H54 (cell line): ENCODE measurements around the gene GTPBP3.
A peak's percentile ranks its signal among the peaks of the same experiment; 100 is the strongest.
"Not testable (repeated sequence)": the region's sequence is repeated elsewhere in the genome, so short reads cannot be mapped to it uniquely, and the experiment has no call there.

ENCODE experiments used
- DNase-seq: peaks from one replicate; pipeline ENCODE4 v3.0.0; 2011; ENCODE audit warnings: low spot score, mixed read lengths; ENCODE audit not compliant: insufficient read length
- FAIRE-seq: peaks from 3 replicates; lab custom pipeline; 2011; peaks lifted over from hg19 to GRCh38; lab: Jason Lieb, UNC
- POLR2A ChIP-seq: IDR thresholded peaks from 2 replicates; pipeline ENCODE4 v1.6.1; 2011; ENCODE audit warnings: low read depth, mild to moderate bottlenecking, low read length

Gene GTPBP3

DNA sequence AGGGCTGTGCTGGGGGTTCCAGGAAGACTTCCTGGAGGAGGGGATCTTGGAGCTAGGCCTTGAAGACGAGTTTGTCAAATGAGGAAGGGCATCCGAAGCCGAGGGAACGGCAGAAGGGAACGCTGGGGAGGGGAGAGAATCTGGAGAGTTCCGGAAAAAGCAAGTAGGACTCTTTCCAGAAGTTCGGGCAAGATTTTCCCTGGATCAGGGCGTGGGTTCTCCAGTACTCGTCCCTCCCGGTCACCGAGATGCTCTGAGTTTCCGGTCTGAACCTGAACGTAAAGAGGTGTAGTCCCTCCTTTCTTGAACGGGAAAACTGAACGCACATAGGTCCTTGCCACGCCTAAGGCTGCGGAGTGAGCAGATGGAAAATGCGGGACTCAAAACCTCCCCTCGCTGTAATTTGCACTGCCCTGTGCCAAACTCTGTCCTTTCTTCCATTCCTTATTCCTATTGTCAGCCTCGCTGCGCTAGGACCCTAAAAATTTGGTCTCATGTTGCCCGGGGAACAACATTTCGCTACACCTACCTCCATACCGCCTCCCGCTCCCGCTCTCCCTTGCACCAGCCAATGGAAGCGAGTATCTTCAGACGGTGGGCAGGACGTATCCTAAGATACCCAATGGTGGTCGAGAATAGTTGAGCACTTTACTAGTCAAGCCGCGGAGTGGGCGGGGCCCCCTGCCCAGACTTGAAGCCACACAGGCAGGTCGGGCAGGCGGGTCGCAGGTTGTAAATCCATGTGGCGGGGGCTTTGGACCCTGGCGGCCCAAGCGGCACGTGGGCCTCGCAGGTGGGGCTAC, at the start of gene GTPBP3:
TSS of gene GTPBP3 (plus strand) at position 682 of the 803 bp plus-strand sequence. CDS start at position 741, 59 bp downstream.
- peak; percentile 95 for DNase-seq
- TF ChIP-seq POLR2A: peak; percentile 41
- peak; percentile 72 for FAIRE-seq

GRCh38 chr19:17289489-17289888, 47.9 kb upstream of the GTPBP3 start:
- FAIRE-seq (no peak), DNase-seq (peak; percentile 63)
- no peak for TF ChIP-seq POLR2A

DNA sequence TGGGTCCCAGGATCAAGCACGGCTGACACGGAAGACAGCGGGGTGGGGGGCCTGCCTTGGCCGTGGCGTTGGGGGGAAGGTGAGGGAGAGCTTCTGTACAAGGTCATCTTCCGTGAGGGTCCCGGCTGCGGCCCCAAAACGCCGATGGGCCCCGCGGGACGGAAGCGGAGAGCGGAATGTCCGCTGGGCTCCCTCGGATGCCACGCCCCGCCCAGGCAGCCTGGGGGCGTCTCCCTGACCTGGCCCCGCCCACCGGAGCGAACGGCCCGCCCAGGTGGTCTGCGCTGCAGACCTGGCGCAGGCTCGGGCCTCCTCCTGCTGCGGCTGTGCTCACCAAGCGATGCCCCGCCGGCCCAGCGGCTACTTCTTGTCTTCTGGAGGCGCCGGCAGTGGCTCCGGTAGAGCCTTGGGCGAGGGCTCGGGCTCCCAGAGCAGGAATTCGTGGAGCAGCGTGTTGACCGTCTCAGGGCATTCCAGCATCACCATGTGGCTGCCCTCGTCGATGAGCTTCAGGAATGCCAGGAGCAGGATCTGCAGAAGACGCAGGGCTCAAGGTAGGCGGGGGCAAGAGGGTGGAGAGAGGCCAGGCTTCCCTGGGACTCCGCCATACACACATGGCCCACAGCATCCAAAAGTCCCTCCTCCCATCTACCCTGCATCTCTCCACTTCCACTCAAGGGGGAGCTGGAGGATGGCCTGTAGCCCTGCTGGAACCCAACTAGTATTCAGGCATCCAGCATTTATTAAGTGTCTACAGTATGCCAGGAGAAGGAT, 44.9 kb upstream of the GTPBP3 start:
- DNase-seq: peak; percentile 94
- TF ChIP-seq POLR2A: peak; percentile 40; the same call in 1 of the 2 replicates
- FAIRE-seq: peak; percentile 38

DNA sequence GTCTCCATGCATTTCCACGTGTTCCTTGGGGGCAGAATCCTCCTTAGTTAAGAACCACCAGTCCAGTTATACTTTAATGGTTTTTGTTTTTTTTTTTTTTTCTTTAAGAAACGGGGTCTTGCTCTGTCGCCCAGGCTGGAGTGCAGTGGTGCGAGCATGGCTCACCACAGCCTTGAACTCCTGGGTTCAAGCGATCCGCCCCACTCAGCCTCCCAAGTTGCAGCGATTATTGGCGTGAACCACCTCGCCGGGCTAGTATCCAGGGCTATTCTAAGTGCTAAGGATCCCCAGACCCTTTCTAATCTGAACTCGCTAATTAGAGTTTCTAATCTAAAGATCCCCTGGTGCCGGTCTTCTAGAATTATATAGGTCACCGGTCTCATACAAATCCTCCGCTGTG, 43.7 kb upstream of the GTPBP3 start:
- no peak for TF ChIP-seq POLR2A
- FAIRE-seq: no peak
- DNase-seq: no peak

DNA sequence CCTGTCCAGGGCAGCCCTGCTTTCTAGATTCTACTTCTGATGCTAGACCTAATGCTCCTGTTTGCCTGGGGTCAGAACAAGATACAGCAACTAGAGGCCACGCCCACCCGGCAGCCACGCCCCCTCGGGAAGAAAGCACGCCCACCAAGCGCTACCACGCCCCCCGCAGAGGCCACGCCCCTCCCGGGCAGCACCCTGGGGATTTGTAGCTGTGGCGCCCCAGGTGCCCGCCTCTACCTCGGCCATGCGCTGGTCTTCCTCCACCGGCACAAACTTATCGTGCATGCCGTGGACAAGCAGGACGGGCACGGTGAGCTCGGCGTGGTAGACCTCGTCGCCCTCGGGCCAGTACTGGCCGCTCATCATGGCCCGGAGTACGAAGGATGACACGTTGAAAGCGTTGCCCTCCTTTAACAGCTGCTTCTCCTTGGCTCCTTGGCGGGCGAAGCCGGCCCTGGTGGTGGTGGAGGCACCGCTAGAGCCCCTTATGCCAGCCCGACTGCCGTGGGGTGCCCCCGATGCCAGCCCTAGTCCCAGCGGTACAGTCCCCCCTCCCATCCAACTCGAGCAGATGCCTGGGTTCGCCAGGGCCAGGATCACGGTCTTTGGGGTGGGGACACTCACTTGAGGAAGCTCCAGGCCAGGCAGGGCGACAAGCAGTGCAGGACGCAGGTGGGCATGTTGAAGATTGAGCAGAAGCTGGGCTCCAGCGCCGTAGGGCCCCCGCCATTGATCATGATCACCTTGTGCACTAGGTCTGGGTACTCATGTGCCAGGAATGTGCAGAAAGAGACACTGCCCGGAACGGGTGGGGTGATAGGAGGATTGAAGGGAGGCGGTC, 43.1 kb upstream of the GTPBP3 start:
- TF ChIP-seq POLR2A: no peak
- FAIRE-seq: no peak
- DNase-seq: peak; percentile 69

DNA sequence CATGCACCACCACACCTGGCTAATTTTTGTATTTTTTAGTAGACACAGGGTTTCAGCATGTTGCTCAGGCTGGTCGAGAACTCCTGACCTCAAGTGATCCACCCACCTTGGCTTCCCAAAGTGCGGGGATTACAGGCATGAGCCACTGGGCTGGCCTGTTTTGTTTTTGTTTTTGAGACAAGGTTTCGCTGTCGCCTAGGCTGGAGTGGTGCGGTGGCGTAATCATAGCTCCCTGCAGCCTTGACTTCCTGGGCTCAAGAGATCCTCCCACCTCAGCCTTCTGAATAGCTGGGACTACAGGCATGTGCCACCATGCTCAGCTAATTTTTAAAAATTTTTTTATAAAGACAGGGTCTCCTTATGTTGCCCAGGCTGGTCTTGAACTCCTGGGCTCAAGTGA, 41.8 kb upstream of the GTPBP3 start:
- not testable (repeated sequence) for DNase-seq, FAIRE-seq

DNA sequence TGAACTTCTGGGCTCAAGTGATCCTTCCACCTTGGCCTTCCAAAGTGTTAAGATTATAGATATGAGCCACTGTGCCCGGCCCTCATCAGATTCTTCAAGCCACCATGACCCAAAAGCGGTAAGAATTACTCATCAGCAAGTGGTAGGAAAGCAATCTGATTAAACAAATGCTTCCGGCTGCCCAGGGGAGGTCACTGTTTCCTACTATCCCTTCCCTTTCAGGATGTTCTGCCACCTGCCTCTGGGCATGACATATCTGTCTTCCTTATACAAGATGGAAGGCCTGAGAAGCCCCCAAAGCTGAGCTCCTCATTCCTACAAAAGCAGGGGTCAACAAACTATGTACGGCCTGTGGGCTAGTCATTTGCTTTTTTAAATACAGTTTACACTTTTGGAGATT, 41.1 kb upstream of the GTPBP3 start:
- DNase-seq: peak; percentile 80
- FAIRE-seq: no peak
- no peak for TF ChIP-seq POLR2A

GRCh38 chr19:17296976-17297375, 40.4 kb upstream of the GTPBP3 start:
- DNase-seq: no peak
- TF ChIP-seq POLR2A: no peak
- no peak for FAIRE-seq

- TF ChIP-seq POLR2A: no peak
- FAIRE-seq (no peak), DNase-seq (no peak)
Observed at GRCh38 chr19:17300992-17301619, 36.2 kb upstream of the GTPBP3 start.

GRCh38 chr19:17302391-17303166, 34.8 kb upstream of the GTPBP3 start:
- no peak for TF ChIP-seq POLR2A
- FAIRE-seq: no peak
- DNase-seq: no peak

DNA sequence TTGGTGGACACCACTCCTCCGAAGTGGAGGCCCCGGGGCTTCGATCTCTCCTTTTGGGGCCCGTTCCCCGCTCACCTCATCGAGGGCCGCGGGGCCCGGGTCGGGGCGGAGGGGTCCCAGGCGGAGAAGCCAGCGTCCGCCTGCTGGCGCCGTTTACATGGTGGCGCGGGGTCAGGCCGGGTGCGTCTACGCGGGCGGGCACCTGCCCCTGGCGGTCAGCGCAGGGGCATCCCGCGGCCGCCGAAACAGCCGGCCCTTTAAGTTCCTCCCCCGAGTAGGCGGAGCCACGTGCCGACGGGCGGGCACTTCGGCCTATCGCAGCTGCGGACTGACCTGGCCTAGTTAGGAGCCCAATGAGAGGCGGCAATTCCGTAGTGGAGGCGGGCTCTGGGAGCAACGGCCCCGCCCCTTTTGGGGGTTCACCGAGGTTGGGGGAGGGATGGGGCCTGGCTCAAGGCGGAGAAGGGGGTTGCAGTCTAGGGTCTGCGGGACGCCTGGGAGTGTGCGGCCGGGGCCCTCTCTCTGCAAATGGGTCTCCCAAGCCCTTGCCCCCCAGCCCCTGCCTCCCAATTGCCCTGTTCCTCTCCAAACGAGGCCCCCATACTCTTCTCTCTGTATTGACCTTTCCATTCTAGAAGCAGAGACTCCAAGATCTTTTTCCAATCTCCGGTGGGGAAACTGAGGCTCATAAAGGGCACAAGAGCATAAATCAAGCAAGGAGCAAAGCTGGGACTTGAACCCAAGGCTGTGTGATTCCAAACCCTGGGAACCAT, 34.0 kb upstream of the GTPBP3 start, which contains the start of gene ABHD8:
TSS of gene ABHD8 (minus strand) at position 259 of the 773 bp plus-strand sequence. CDS start 1,809 bp downstream, outside the sequence.
- peak; percentile 92 for DNase-seq
- FAIRE-seq: peak; percentile 86
- 0 out of 2 replicates have a peak, but pooled peaks have one; percentile 47 for TF ChIP-seq POLR2A

- TF ChIP-seq POLR2A: no peak
- no peak for FAIRE-seq
- DNase-seq: no peak
Observed at GRCh38 chr19:17303940-17304267, 33.4 kb upstream of the GTPBP3 start.
